A549 (cell line): Measurements from ENCODE around the gene CLEC2L. TPM values are rescaled to one million over a fixed set of nuclear protein-coding genes. Genes with fewer than 3 reads are reported as not detected.

Experiments
- ATAC-seq, 2 experiments: fragments of 200-7000 bp in 1 of 2; fragments of >200 bp in 1 of 2; cut with Nextera tagmentation in 1 of 2; cut with Tn5 transposase in 1 of 2; 3 replicates each; pipeline versions ENCODE4 v1.8.0 to v1.9.1; 2018 to 2020; ENCODE audit warnings: mild to moderate bottlenecking in 1 of 2, moderate library complexity in 1 of 2
- CTCF ChIA-PET: fragments of 300-600 bp; sonication (Branson Sonifier 250); formaldehyde crosslinking; extraction: SDS; loops from one replicate; lab custom pipeline; 2021; ENCODE audit warnings: antibody characterized with exemption, inconsistent platforms; lab: Yijun Ruan, JAX
- POLR2A ChIA-PET: fragments of 350-600 bp; formaldehyde crosslinking; extraction: SDS; loops from one replicate; lab custom pipeline; 2021; ENCODE audit warnings: antibody characterized with exemption, inconsistent platforms; lab: Yijun Ruan, JAX
- DNase-seq, 2 experiments: peaks; one replicate each; pipeline versions ENCODE4 v3.0.0 to v3.0.0-alpha.2; 2011 to 2016; ENCODE audit warnings: low read depth in 1 of 2, low spot score in 1 of 2
- FAIRE-seq: peaks from 2 replicates; lab custom pipeline; 2011; peaks lifted over from hg19 to GRCh38; lab: Jason Lieb, UNC
- H3K27ac ChIP-seq, 2 experiments: fragments of >200 bp; sonication (Bioruptor Twin); formaldehyde crosslinking; 3 replicates each; pipeline ENCODE4 v1.5.1; 2016 to 2017
- H3K4me1 ChIP-seq: fragments of >200 bp; sonication (Bioruptor Twin); formaldehyde crosslinking; 3 replicates; pipeline ENCODE4 v1.6.1; 2016
- H3K4me2 ChIP-seq: fragments of >200 bp; sonication (Bioruptor Twin); formaldehyde crosslinking; 3 replicates; pipeline ENCODE4 v1.6.1; 2016
- H3K4me3 ChIP-seq: fragments of >200 bp; sonication (Bioruptor Twin); formaldehyde crosslinking; 3 replicates; pipeline ENCODE4 v1.5.1; 2016
- H3K9me3 ChIP-seq: fragments of >200 bp; sonication (Bioruptor Twin); formaldehyde crosslinking; 3 replicates; pipeline ENCODE4 v1.6.1; 2016
- E2F6 ChIP-seq: IDR thresholded peaks from 2 replicates; pipeline ENCODE4 v1.6.1; 2012; ENCODE audit warnings: low read depth, borderline replicate concordance
- EHF ChIP-seq: fragments of 250-450 bp; sonication (Bioruptor Pico); IDR thresholded peaks from 2 replicates; pipeline ENCODE4 v1.5.0; 2020; ENCODE audit warnings: mild to moderate bottlenecking
- EP300 ChIP-seq, 2 experiments: fragments of >200 bp; sonication (Bioruptor Twin); formaldehyde crosslinking; IDR thresholded peaks; 2 replicates in 1 of 2; 3 replicates in 1 of 2; pipeline ENCODE4 v1.6.1; 2016 to 2017
- FOSL2 ChIP-seq, 2 experiments: fragments of 450-650 bp in 1 of 2; fragments of >200 bp in 1 of 2; sonication (Bioruptor Twin) in 1 of 2; formaldehyde crosslinking; IDR thresholded peaks; 2 replicates each; pipeline versions ENCODE4 v1.5.0 to v1.6.1; 2016 to 2020; ENCODE audit warnings: mild to moderate bottlenecking in 1 of 2, moderate library complexity in 1 of 2
- FOXS1 ChIP-seq: fragments of 250-450 bp; sonication (Bioruptor Pico); IDR thresholded peaks from 2 replicates; pipeline ENCODE4 v1.5.0; 2020; ENCODE audit warnings: mild to moderate bottlenecking, moderate library complexity
- HEYL ChIP-seq: fragments of 250-450 bp; sonication (Bioruptor Pico); IDR thresholded peaks from 2 replicates; pipeline ENCODE4 v1.8.0; 2021; ENCODE audit warnings: mild to moderate bottlenecking, moderate library complexity
- HOXB13 ChIP-seq: fragments of 250-450 bp; sonication (Bioruptor Pico); IDR thresholded peaks from 2 replicates; pipeline ENCODE4 v1.5.0; 2020; ENCODE audit warnings: low read depth, mild to moderate bottlenecking, moderate library complexity
- JUNB ChIP-seq: fragments of >200 bp; sonication (Bioruptor Twin); formaldehyde crosslinking; IDR thresholded peaks from 2 replicates; pipeline ENCODE4 v1.6.1; 2016
- MAFK ChIP-seq: fragments of 450-650 bp; IDR thresholded peaks from 2 replicates; pipeline ENCODE4 v1.6.1; 2014; ENCODE audit not compliant: partially characterized antibody
- MAX ChIP-seq: IDR thresholded peaks from 2 replicates; pipeline ENCODE4 v1.6.1; 2012
- NR3C1 ChIP-seq: fragments of >200 bp; sonication (Bioruptor Twin); formaldehyde crosslinking; IDR thresholded peaks from 3 replicates; pipeline ENCODE4 v1.6.1; 2017
- POLR2A ChIP-seq: IDR thresholded peaks from 2 replicates; pipeline ENCODE4 v1.6.1; 2012; ENCODE audit warnings: mild to moderate bottlenecking, low read length
- POLR2AphosphoS2 ChIP-seq: conservative IDR thresholded peaks from 2 replicates; pipeline ENCODE4 v1.6.1; 2012; ENCODE audit warnings: low read length, improper control_type of control experiment, inconsistent platforms
- RARB ChIP-seq: fragments of 250-450 bp; sonication (Bioruptor Pico); IDR thresholded peaks from 2 replicates; pipeline ENCODE4 v1.8.0; 2021; ENCODE audit warnings: mild to moderate bottlenecking, moderate library complexity
- RCOR1 ChIP-seq: fragments of 150-350 bp; IDR thresholded peaks from 2 replicates; pipeline ENCODE4 v1.6.1; 2014; ENCODE audit warnings: antibody characterized with exemption, low read length, low read depth
- RFX5 ChIP-seq: fragments of 450-650 bp; IDR thresholded peaks from 2 replicates; pipeline ENCODE4 v1.7.1; 2014; ENCODE audit warnings: antibody characterized with exemption, mild to moderate bottlenecking, moderate library complexity
- RNF2 ChIP-seq: fragments of 200-600 bp; sonication (generic); IDR thresholded peaks from 2 replicates; pipeline ENCODE4 v1.6.1; 2016; ENCODE audit warnings: low read depth, mild to moderate bottlenecking, antibody characterized with exemption, moderate library complexity, borderline replicate concordance
- USF2 ChIP-seq: fragments of 450-650 bp; IDR thresholded peaks from 2 replicates; pipeline ENCODE4 v1.6.1; 2014; ENCODE audit warnings: antibody characterized with exemption
- ZFP36 ChIP-seq: fragments of 450-650 bp; IDR thresholded peaks from 2 replicates; pipeline ENCODE4 v1.6.1; 2014; ENCODE audit warnings: borderline replicate concordance; ENCODE audit not compliant: partially characterized antibody
- ZSCAN20 ChIP-seq: fragments of 250-450 bp; sonication (Bioruptor Pico); IDR thresholded peaks from 2 replicates; pipeline ENCODE4 v1.8.0; 2022; ENCODE audit warnings: mild to moderate bottlenecking, moderate library complexity
- WGBS: methylation state at CpG from one replicate; pipeline ENCODE4 v1.1.6; 2017; ENCODE audit errors: missing lambda C conversion rate; 5-methylcytosine and 5-hydroxymethylcytosine counted together
- polyA plus RNA-seq, 4 experiments: library from polyadenylated mRNA; depleted of rRNA in 3 of 4; stranded (reverse); fragments of >200 nt; fragmentation: RNase III in 1 of 4; extraction: RNeasy Plus Mini Kit Qiagen cat#74134 plus additional on column Dnase treatment in 1 of 4; gene quantifications; 2 replicates in 3 of 4; 3 replicates in 1 of 4; pipeline ENCODE4 v1.2.3, GENCODE V29; 2011 to 2017
- TF ChIP-seq, protein P1 (sequence below): fragments of >200 bp; sonication (Bioruptor Twin); formaldehyde crosslinking; IDR thresholded peaks from 3 replicates; pipeline ENCODE4 v1.6.1; 2016

The CLEC2L gene
- polyA plus RNA-seq, 2 of the 4 experiments (the other 2 are of a cell fraction) = 0.28 TPM; not detected in 1

DNA sequence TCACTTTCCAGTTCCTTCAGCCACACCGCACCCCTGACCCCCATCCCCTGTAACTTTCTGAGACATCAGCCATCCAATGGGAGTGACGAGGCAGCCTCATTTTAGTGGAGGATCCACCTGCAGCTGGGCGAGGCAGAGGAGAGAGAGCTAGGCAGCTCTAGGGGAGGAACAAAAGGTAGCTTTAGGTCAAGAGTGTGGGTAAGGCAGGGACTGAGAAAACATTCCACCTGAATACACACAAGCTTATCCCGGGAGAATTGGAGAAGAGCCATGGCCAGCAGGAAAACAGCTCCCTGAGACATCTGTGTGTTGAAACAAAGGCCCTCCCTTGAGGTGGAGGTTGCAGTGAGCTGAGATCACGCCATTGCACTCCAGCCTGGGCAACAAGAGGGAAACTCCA is 33.4 kb upstream of the CLEC2L start:
- ChIA-PET POLR2A (no interaction called here), CTCF (interaction anchor here (0.5 to 2.5 kb wide), 7 partner anchors 10 to 943 kb away, joined by 3 to 11 read pairs (median 3); no protein-coding TSS in a partner anchor)
- WGBS = 38% methylated on average over 5 of the region's 5 CpGs
- ATAC-seq (no peak), FAIRE-seq (no peak), DNase-seq (no peak)
- Histone ChIP-seq H3K4me1 (no peaks in the 10 kb centered on the region), H3K4me2 (no peak overlapping the region), H3K4me3 (no peak overlapping the region), H3K27ac (no peak overlapping the region), H3K9me3 (0 out of 3 replicates have a peak, but pooled peaks cover 4% of the 10 kb centered on the region)
- TF ChIP-seq MAX (no peak), ZSCAN20 (no peak), HOXB13 (CRISPR knock-in tag) (no peak), POLR2AphosphoS2 (no peak), FOXS1 (CRISPR knock-in tag) (no peak), RFX5 (no peak), EP300 (IDR thresholded peaks at IDR 0.05) (no peak), FOSL2 (IDR thresholded peaks at IDR 0.05) (no peak), FOSL2 (CRISPR knock-in tag; IDR thresholded peaks at IDR 0.05) (no peak)

- Histone ChIP-seq H3K4me3 (no peak overlapping the region), H3K27ac (no peak overlapping the region), H3K4me1 (no peaks in the 10 kb centered on the region), H3K4me2 (no peak overlapping the region), H3K9me3 (0 out of 3 replicates have a peak, but pooled peaks cover 4% of the 10 kb centered on the region)
- CTCF ChIA-PET = interaction anchor here (0.6 kb wide), 1 partner anchor 412 kb away, joined by 3 read pairs; no protein-coding TSS in a partner anchor
- TF ChIP-seq EHF (CRISPR knock-in tag) = no peak
- TF ChIP-seq E2F6 = no peak
- no peak for TF ChIP-seq MAFK
- TF ChIP-seq RNF2 = no peak
- no peak for TF ChIP-seq POLR2A
- no peak for TF ChIP-seq MAX
- no peak for TF ChIP-seq POLR2AphosphoS2
- TF ChIP-seq FOSL2 (IDR thresholded peaks at IDR 0.05) = no peak
- TF ChIP-seq FOSL2 (CRISPR knock-in tag; IDR thresholded peaks at IDR 0.05) = no peak
- TF ChIP-seq, protein P1, sequence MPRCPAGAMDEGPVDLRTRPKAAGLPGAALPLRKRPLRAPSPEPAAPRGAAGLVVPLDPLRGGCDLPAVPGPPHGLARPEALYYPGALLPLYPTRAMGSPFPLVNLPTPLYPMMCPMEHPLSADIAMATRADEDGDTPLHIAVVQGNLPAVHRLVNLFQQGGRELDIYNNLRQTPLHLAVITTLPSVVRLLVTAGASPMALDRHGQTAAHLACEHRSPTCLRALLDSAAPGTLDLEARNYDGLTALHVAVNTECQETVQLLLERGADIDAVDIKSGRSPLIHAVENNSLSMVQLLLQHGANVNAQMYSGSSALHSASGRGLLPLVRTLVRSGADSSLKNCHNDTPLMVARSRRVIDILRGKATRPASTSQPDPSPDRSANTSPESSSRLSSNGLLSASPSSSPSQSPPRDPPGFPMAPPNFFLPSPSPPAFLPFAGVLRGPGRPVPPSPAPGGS = no peak
- TF ChIP-seq RCOR1 = no peak
- no peak for TF ChIP-seq ZFP36
- no peak for TF ChIP-seq USF2
- TF ChIP-seq NR3C1 = no peak
- no peak for TF ChIP-seq JUNB
- no peak for TF ChIP-seq HEYL
- no peak for TF ChIP-seq RFX5
- TF ChIP-seq RARB (CRISPR knock-in tag) = no peak
- no peak for ATAC-seq
- no peak for DNase-seq
- POLR2A ChIA-PET = no interaction called here
- no peak for FAIRE-seq
- 13% methylated on average over 1 of the region's 1 CpG for WGBS
These were observed 31.2 kb upstream of the CLEC2L start for GRCh38 chr7:139492293-139492692.
